Transverse colon (tissue), 4 donors: Measurements from ENCODE around the gene TMEM235. TPM values are rescaled to one million over a fixed set of nuclear protein-coding genes. Genes with fewer than 3 reads are reported as not detected.

Experiments
- DNase-seq: peaks from one replicate; pipeline ENCODE4 v3.0.0-alpha.2; 2019
- H3K27ac ChIP-seq, 4 donors: fragments of 200-600 bp; sonication (generic); 2 replicates each; pipeline ENCODE4 v1.5.1; 2016 to 2018; ENCODE audit warnings: inconsistent platforms in 4 of 4
- H3K27me3 ChIP-seq: fragments of 200-600 bp; sonication (generic); 2 replicates; pipeline ENCODE4 v1.5.1; 2017; ENCODE audit warnings: inconsistent platforms
- H3K36me3 ChIP-seq, 4 donors: fragments of 200-600 bp; sonication (generic); 2 replicates each; pipeline ENCODE4 v1.5.1; 2017 to 2019; ENCODE audit warnings: inconsistent platforms in 4 of 4
- H3K4me1 ChIP-seq, 4 donors: fragments of 200-600 bp; sonication (generic); 2 replicates each; pipeline ENCODE4 v1.5.1; 2017 to 2020; ENCODE audit warnings: inconsistent platforms in 4 of 4
- H3K4me3 ChIP-seq, 4 donors: fragments of 200-600 bp; sonication (generic); 1 replicate in 1 of 4; 2 replicates in 3 of 4; pipeline versions ENCODE4 v1.5.1 to v1.6.1; 2017 to 2019; ENCODE audit warnings: inconsistent platforms in 4 of 4
- H3K9me3 ChIP-seq, 2 donors: fragments of 200-600 bp; sonication (generic); 2 replicates each; pipeline ENCODE4 v1.5.1; 2017 to 2019; ENCODE audit warnings: inconsistent platforms in 2 of 2
- EP300 ChIP-seq: sonication (generic); formaldehyde crosslinking; IDR thresholded peaks from one replicate; pipeline ENCODE4 v1.6.1; 2017; ENCODE audit warnings: antibody characterized with exemption, low read depth
- POLR2A ChIP-seq: fragments of 450-650 bp; IDR thresholded peaks from one replicate; pipeline ENCODE4 v1.6.1; 2016; ENCODE audit warnings: antibody characterized with exemption, mild to moderate bottlenecking, moderate library complexity
- POLR2AphosphoS5 ChIP-seq, 3 donors: sonication (generic); formaldehyde crosslinking; IDR thresholded peaks; one replicate each; pipeline ENCODE4 v1.6.1; 2016; ENCODE audit warnings: antibody characterized with exemption in 3 of 3
- WGBS, 2 donors: methylation state at CpG; one replicate each; pipeline ENCODE4 v1.1.5; 2018; ENCODE audit warnings: low coverage in 1 of 2; 5-methylcytosine and 5-hydroxymethylcytosine counted together
- in situ Hi-C, 4 donors: fragments of 200-750 bp; cut with MboI; loops; one replicate each; pipeline versions ENCODE4 v1.15.0 to v1.15.1; 2017; ENCODE audit warnings: low sequenced_read_pairs in 3 of 4, low pct_ligation_motif_present in 1 of 4, low pct_unique_long_range_greater_than_20kb in 1 of 4
- intact Hi-C: fragments of 100-400 bp; cut with DNase I; formaldehyde crosslinking; loops from one replicate; pipeline ENCODE4 v1.15.1; 2023; ENCODE audit warnings: low total_unique reads
- small RNA-seq, 4 donors: library from RNA; depleted of rRNA; stranded (forward); fragments of <200 nt; gene quantifications; one replicate each; pipeline ENCODE3, GENCODE V24; 2016
- total RNA-seq, 4 donors: library from RNA; depleted of rRNA; stranded (reverse); fragments of >200 nt; gene quantifications; one replicate each; pipeline ENCODE4 v1.1.0, GENCODE V29; 2016
- TF ChIP-seq, protein P1 (sequence below), 5 experiments: fragments of 200-600 bp in 3 of 5; fragments of 450-650 bp in 2 of 5; sonication (generic) in 3 of 5; IDR thresholded peaks; 1 replicate in 2 of 5; 2 replicates in 3 of 5; pipeline ENCODE4 v1.5.1; 2016 to 2017; ENCODE audit warnings: antibody characterized with exemption in 5 of 5, inconsistent platforms in 3 of 5, mild to moderate bottlenecking in 2 of 5, moderate library complexity in 1 of 5

TMEM235 gene
- total RNA-seq, 4 donors from 2014 or later = not detected

DNA sequence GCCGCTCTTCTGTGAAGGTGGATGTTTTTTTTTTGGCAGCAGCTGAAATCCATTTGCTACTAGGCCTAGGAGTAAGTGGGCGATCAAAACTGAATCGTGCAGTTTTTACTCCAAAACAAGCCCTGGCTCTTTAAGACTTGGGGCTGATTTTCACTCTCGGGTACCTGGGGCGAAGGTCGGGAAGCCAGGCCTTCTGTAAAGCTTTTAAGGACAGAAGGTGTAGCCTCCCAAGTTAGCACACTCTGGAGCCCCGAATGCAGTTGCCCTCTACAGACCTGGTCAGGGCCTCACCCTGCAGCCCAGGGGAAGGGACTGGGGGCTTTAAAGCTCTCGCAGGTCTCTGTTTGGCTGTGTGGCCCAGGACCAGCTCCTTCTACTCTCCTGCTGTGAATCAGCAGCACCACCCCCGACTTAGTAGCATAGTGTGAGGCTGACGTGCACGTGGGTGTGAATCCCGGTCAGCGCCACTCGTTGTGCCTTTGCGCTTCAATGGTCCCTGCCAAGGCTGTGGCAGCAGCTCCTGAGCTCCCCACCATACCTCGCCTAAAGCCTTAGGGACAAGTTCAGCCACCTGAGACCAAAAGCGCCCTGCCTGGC lies 49.9 kb downstream of the TMEM235 start:
- H3K27me3 ChIP-seq = no peaks in the 10 kb centered on the region
- TF ChIP-seq POLR2A (no peak), EP300 (no peak), POLR2AphosphoS5 (IDR thresholded peaks at IDR 0.05) (no peak)
- TF ChIP-seq, protein P1, sequence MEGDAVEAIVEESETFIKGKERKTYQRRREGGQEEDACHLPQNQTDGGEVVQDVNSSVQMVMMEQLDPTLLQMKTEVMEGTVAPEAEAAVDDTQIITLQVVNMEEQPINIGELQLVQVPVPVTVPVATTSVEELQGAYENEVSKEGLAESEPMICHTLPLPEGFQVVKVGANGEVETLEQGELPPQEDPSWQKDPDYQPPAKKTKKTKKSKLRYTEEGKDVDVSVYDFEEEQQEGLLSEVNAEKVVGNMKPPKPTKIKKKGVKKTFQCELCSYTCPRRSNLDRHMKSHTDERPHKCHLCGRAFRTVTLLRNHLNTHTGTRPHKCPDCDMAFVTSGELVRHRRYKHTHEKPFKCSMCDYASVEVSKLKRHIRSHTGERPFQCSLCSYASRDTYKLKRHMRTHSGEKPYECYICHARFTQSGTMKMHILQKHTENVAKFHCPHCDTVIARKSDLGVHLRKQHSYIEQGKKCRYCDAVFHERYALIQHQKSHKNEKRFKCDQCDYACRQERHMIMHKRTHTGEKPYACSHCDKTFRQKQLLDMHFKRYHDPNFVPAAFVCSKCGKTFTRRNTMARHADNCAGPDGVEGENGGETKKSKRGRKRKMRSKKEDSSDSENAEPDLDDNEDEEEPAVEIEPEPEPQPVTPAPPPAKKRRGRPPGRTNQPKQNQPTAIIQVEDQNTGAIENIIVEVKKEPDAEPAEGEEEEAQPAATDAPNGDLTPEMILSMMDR (IDR thresholded peaks at IDR 0.05) = no peak
- peaks cover 0 to 13% (median 2%) of the 10 kb centered on the region in 4 donors for H3K4me1 ChIP-seq
- WGBS, 2 donors = 62% methylated on average over 16 of the region's 17 CpGs; no CpG with 5 or more reads in 1 of the 2 donors
- H3K4me3 ChIP-seq = no peak overlapping the region
- no peak overlapping the region for H3K27ac ChIP-seq
- no peaks in the 10 kb centered on the region for H3K36me3 ChIP-seq
- no peak for DNase-seq
- intact Hi-C loops = no loop called here
- H3K9me3 ChIP-seq = no peaks in the 10 kb centered on the region
- in situ Hi-C loops = no loop called here

- in situ Hi-C loops = no loop called here
- H3K4me3 ChIP-seq = no peak overlapping the region
- TF ChIP-seq, protein P1 (IDR thresholded peaks at IDR 0.05) = no peak
- TF ChIP-seq POLR2A = no peak
- no peak for TF ChIP-seq EP300
- no peak for TF ChIP-seq POLR2AphosphoS5 (IDR thresholded peaks at IDR 0.05)
- no peaks in the 10 kb centered on the region for H3K36me3 ChIP-seq
- no peak overlapping the region for H3K27ac ChIP-seq
- WGBS, 2 donors = 60 to 61% methylated on average over 2 to 10 of the region's 10 CpGs
- intact Hi-C loops = no loop called here
- no peaks in the 10 kb centered on the region for H3K27me3 ChIP-seq
- DNase-seq = no peak
- H3K9me3 ChIP-seq = no peaks in the 10 kb centered on the region
- peaks cover 0 to 9% (median 0%) of the 10 kb centered on the region in 4 donors for H3K4me1 ChIP-seq
Measured at GRCh38 chr17:78284146-78284545, 52.7 kb downstream of the TMEM235 start.

- H3K4me3 ChIP-seq = no peak overlapping the region
- H3K27ac ChIP-seq = no peak overlapping the region
- in situ Hi-C loops (loop anchor here in 1 of 4 donors (5.0 kb wide), 1 partner anchor 128 kb away; no protein-coding TSS in a partner anchor), intact Hi-C loops (loop anchor here (2.0 kb wide), 2 partner anchors 72 to 136 kb away; partner anchors contain the start of gene SOCS3)
- peaks cover 0 to 4% (median 1%) of the 10 kb centered on the region in 4 donors for H3K4me1 ChIP-seq
- no peaks in the 10 kb centered on the region for H3K36me3 ChIP-seq
- DNase-seq = no peak
- no peaks in the 10 kb centered on the region for H3K27me3 ChIP-seq
- WGBS, 2 donors = 40 to 79% methylated on average over 1 to 6 of the region's 6 CpGs
- no peaks in the 10 kb centered on the region for H3K9me3 ChIP-seq
- TF ChIP-seq POLR2A (no peak), EP300 (no peak), POLR2AphosphoS5 (IDR thresholded peaks at IDR 0.05) (no peak)
- TF ChIP-seq, protein P1 (IDR thresholded peaks at IDR 0.05) = no peak
Measured at GRCh38 chr17:78289004-78289403, 57.6 kb downstream of the TMEM235 start.

DNA sequence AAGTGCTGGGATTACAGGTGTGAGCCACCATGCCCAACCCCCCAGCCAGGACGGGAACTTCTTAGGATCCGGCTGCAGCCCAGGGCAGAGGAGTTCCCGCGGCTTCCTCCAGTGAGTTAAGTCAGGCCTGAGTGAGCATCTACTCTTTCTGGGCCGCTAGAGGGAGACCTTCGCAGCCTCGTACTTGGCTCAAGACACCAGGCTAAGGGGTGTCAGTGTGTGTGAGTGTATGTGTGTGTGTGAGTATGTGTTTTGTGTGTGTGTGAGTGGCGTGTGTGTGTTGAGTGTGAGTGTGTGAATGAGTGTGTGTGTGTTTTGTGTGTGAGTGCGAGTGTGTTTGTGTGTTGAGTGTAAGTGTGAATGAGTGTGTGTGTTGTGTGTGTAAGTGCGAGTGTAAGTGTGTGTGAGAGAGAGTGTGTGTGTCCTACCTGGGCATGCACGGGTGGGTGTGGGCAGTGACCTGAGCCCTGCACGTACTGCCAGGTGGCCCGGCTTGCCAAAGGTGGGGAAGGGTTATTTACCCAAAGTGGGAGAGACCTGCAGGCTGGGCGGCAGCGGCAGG lies 58.5 kb downstream of the TMEM235 start:
- in situ Hi-C loops = loop anchor here in 3 of 4 donors (5.0 to 10.0 kb wide), 2 partner anchors 127 to 135 kb away; no protein-coding TSS in a partner anchor
- intact Hi-C loops = loop anchor here (2.0 kb wide), 2 partner anchors 71 to 135 kb away; partner anchors contain the start of gene SOCS3

More for the DNA sequence above, 58.5 kb downstream of the TMEM235 start:
- Histone ChIP-seq H3K36me3 (no peaks in the 10 kb centered on the region), H3K4me3 (no peak overlapping the region), H3K27ac (no peak overlapping the region), H3K27me3 (no peaks in the 10 kb centered on the region), H3K9me3 (no peaks in the 10 kb centered on the region), H3K4me1 (peaks cover 0 to 4% (median 1%) of the 10 kb centered on the region in 4 donors)
- TF ChIP-seq POLR2A = no peak
- peak in 2 of 3 donors; percentile 18 to 28 for TF ChIP-seq POLR2AphosphoS5 (IDR thresholded peaks at IDR 0.05)
- TF ChIP-seq, protein P1 (IDR thresholded peaks at IDR 0.05) = peak; percentile 64 to 95 (median 79)
- peak; percentile 84 for DNase-seq
- WGBS, 2 donors = 22 to 23% methylated on average over 6 to 15 of the region's 15 CpGs

Small RNA genes within 50 kb of the gene (small RNA-seq; reads per million reads assigned to genes)
- 0 reads per million in 4 donors for gene AC087645.1

Other genes with a start within 250 kb of the TMEM235 start
- gene TMC6, start 102.9 kb upstream of the TMEM235 start, total RNA-seq = 100 to 1,000 TPM in 1 of 4 donors, 10 to 100 TPM in 3; 39.7 to 181 (median 68.0) TPM
- 10 to 100 TPM in 2 of 4 donors, 1 to 10 TPM in 2; 1.2 to 40.8 (median 9.8) TPM for gene TMC8, start 100.9 kb upstream of the TMEM235 start, total RNA-seq
- gene C17orf99, start 85.2 kb upstream of the TMEM235 start, total RNA-seq = not detected
- 100 to 1,000 TPM; 102 to 121 (median 106) TPM for gene SYNGR2, start 63.0 kb upstream of the TMEM235 start, total RNA-seq
- gene TK1, start 44.6 kb upstream of the TMEM235 start, total RNA-seq = 10 to 100 TPM in 1 of 4 donors, 1 to 10 TPM in 3; 7.4 to 27.9 (median 9.4) TPM
- 10 to 100 TPM; 33.7 to 82.4 (median 60.4) TPM for gene AFMID, start 44.3 kb upstream of the TMEM235 start, total RNA-seq
- 1 to 10 TPM; 1.2 to 7.9 (median 3.6) TPM for gene BIRC5, start 17.4 kb upstream of the TMEM235 start, total RNA-seq
- 100 to 1,000 TPM in 1 of 4 donors, 10 to 100 TPM in 3; 22.3 to 230 (median 37.6) TPM for gene SOCS3, start 128.4 kb downstream of the TMEM235 start, total RNA-seq
- gene PGS1, start 147.0 kb downstream of the TMEM235 start, total RNA-seq = 10 to 100 TPM; 32.1 to 77.6 (median 60.1) TPM